Adipose tissue (tissue), 3 donors: ENCODE data around the gene RHOB. TPM values are rescaled to one million over a fixed set of nuclear protein-coding genes. Genes with fewer than 3 reads are reported as not detected.

Source experiments
- polyA plus RNA-seq, 3 donors: library from polyadenylated mRNA; stranded (reverse); fragments of 200-250 nt; gene quantifications; one replicate each; pipeline ENCODE4 v1.2.3, GENCODE V29; 2013
- donor health status: healthy with polysubstance abuse.
- donor health status: Bipolar disorder and iron deficiency.
- donor health status: healthy.

The RHOB gene
- polyA plus RNA-seq, 3 donors = 155 to 963 (median 704) TPM

Other genes starting within 250 kb of the RHOB start
- gene SDC1, start 221.9 kb upstream of the RHOB start, polyA plus RNA-seq = 1 to 10 TPM; 1.5 to 6.0 (median 2.8) TPM
- 10 to 100 TPM; 14.8 to 24.5 (median 19.9) TPM for gene PUM2, start 96.2 kb upstream of the RHOB start, polyA plus RNA-seq
- gene HS1BP3, start 204.0 kb downstream of the RHOB start, polyA plus RNA-seq = 10 to 100 TPM; 11.9 to 25.1 (median 14.8) TPM
- under 1 TPM in 2 of 3 donors, not detected in 1; 0.02 to 0.09 TPM for gene GDF7, start 220.1 kb downstream of the RHOB start, polyA plus RNA-seq